Naive B cell (primary cell): ENCODE data around the gene PMEPA1. TPM values are rescaled to one million over a fixed set of nuclear protein-coding genes. Genes with fewer than 3 reads are reported as not detected.

Source experiments
- ATAC-seq, 2 donors: fragments of 150-1000 bp; cut with Tn5 transposase; 2 replicates each; pipeline ENCODE4 v1.10.0; 2021; ENCODE audit warnings: low read depth in 2 of 2, mild to moderate bottlenecking in 2 of 2, moderate library complexity in 2 of 2
- DNase-seq: peaks from one replicate; pipeline ENCODE4 v3.0.0; 2022
- H3K27ac Mint-ChIP-seq, 6 donors: one replicate each; pipeline ENCODE4 v1.8.0; 2020 to 2022; ENCODE audit warnings: mild to moderate bottlenecking in 6 of 6, mixed read lengths in 6 of 6, moderate library complexity in 5 of 6, inconsistent platforms in 2 of 6
- H3K27me3 Mint-ChIP-seq, 3 donors: one replicate each; pipeline ENCODE4 v1.8.0; 2021 to 2022; ENCODE audit warnings: mixed read lengths in 3 of 3, mild to moderate bottlenecking in 1 of 3
- H3K36me3 Mint-ChIP-seq, 2 donors: one replicate each; pipeline ENCODE4 v1.8.0; 2020 to 2022; ENCODE audit warnings: mixed read lengths in 2 of 2, inconsistent platforms in 1 of 2, mild to moderate bottlenecking in 1 of 2
- H3K4me1 Mint-ChIP-seq, 3 donors: one replicate each; pipeline ENCODE4 v1.8.0; 2020 to 2022; ENCODE audit warnings: mixed read lengths in 3 of 3, inconsistent platforms in 1 of 3, mild to moderate bottlenecking in 1 of 3, moderate library complexity in 1 of 3
- H3K4me3 Mint-ChIP-seq, 8 donors: one replicate each; pipeline ENCODE4 v1.8.0; 2020 to 2022; ENCODE audit warnings: mild to moderate bottlenecking in 8 of 8, mixed read lengths in 8 of 8, moderate library complexity in 8 of 8, inconsistent platforms in 2 of 8
- H3K9me3 Mint-ChIP-seq, 7 donors: one replicate each; pipeline ENCODE4 v1.8.0; 2020 to 2022; ENCODE audit warnings: mixed read lengths in 7 of 7, mild to moderate bottlenecking in 5 of 7, inconsistent platforms in 2 of 7, moderate library complexity in 1 of 7
- polyA plus RNA-seq, 6 donors: library from polyadenylated mRNA; unstranded; fragments of 300-500 nt; fragmentation: Illumina TruSeq; gene quantifications; one replicate each; pipeline ENCODE4 v1.2.3, GENCODE V29; 2021; ENCODE audit warnings: low read depth in 6 of 6

The PMEPA1 gene
- polyA plus RNA-seq, 6 donors from 2014 or later, result 7.6 to 18.7 (median 12.5) TPM

- Mint-ChIP-seq H3K27ac (peak overlapping the region; percentile 94 to 99 (median 99)), H3K27me3 (no peaks in the 10 kb centered on the region), H3K9me3 (no peaks in the 10 kb centered on the region), H3K4me1 (peaks cover 89 to 100% (median 100%) of the 10 kb centered on the region in 3 donors), H3K36me3 (no peaks in the 10 kb centered on the region), H3K4me3 (peak overlapping the region; percentile 78 to 97 (median 91))
- DNase-seq, result peak; percentile 89
- ATAC-seq, result peak; percentile 77 to 81
Observed at GRCh38 chr20:57703013-57703412, 6.8 kb downstream of the PMEPA1 start.

- H3K36me3 Mint-ChIP-seq, result no peaks in the 10 kb centered on the region
- H3K4me3 Mint-ChIP-seq, result peak overlapping the region; percentile 78 to 97 (median 91)
- DNase-seq (no peak), ATAC-seq (no peak)
- H3K27ac Mint-ChIP-seq, result peak overlapping the region; percentile 94 to 99 (median 99)
- no peaks in the 10 kb centered on the region for H3K27me3 Mint-ChIP-seq
- H3K4me1 Mint-ChIP-seq, result peaks cover 89 to 100% (median 100%) of the 10 kb centered on the region in 3 donors
- H3K9me3 Mint-ChIP-seq, result no peaks in the 10 kb centered on the region
Observed at GRCh38 chr20:57702521-57702920, 7.3 kb downstream of the PMEPA1 start.

GRCh38 chr20:57702091-57702490 lies 7.7 kb downstream of the PMEPA1 start:
- no peaks in the 10 kb centered on the region for H3K9me3 Mint-ChIP-seq
- no peaks in the 10 kb centered on the region for H3K27me3 Mint-ChIP-seq
- peak overlapping the region; percentile 76 to 99 (median 99) for H3K27ac Mint-ChIP-seq
- no peak for ATAC-seq
- H3K36me3 Mint-ChIP-seq, result no peaks in the 10 kb centered on the region
- H3K4me3 Mint-ChIP-seq, result peak overlapping the region in 7 of 8 donors; percentile 78 to 97 (median 91)
- no peak for DNase-seq
- peaks cover 89 to 100% (median 100%) of the 10 kb centered on the region in 3 donors for H3K4me1 Mint-ChIP-seq

- H3K4me3 Mint-ChIP-seq, result peak overlapping the region; percentile 70 to 97 (median 85)
Observed at GRCh38 chr20:57701651-57702050, 8.2 kb downstream of the PMEPA1 start.

GRCh38 chr20:57701090-57701489 lies 8.7 kb downstream of the PMEPA1 start:
- Mint-ChIP-seq H3K4me1 (peaks cover 88 to 100% (median 100%) of the 10 kb centered on the region in 3 donors), H3K4me3 (peak overlapping the region; percentile 45 to 97 (median 82)), H3K27me3 (no peaks in the 10 kb centered on the region), H3K27ac (peak overlapping the region in 4 of 6 donors; percentile 81 to 99 (median 93)), H3K9me3 (no peaks in the 10 kb centered on the region), H3K36me3 (no peaks in the 10 kb centered on the region)
- DNase-seq, result no peak
- no peak for ATAC-seq

More at GRCh38 chr20:57701651-57702050, 8.2 kb downstream of the PMEPA1 start:
- H3K27me3 Mint-ChIP-seq, result no peaks in the 10 kb centered on the region
- H3K27ac Mint-ChIP-seq, result peak overlapping the region; percentile 76 to 99 (median 97)
- ATAC-seq (no peak), DNase-seq (no peak)
- no peaks in the 10 kb centered on the region for H3K36me3 Mint-ChIP-seq
- peaks cover 89 to 100% (median 100%) of the 10 kb centered on the region in 3 donors for H3K4me1 Mint-ChIP-seq
- no peaks in the 10 kb centered on the region for H3K9me3 Mint-ChIP-seq

- peak; percentile 48 to 52 for ATAC-seq
- peak; percentile 72 for DNase-seq
- H3K4me3 Mint-ChIP-seq, result peak overlapping the region; percentile 78 to 97 (median 85)
- H3K9me3 Mint-ChIP-seq, result no peaks in the 10 kb centered on the region
- no peaks in the 10 kb centered on the region for H3K27me3 Mint-ChIP-seq
- H3K27ac Mint-ChIP-seq, result peak overlapping the region; percentile 90 to 99 (median 96)
- H3K36me3 Mint-ChIP-seq, result no peaks in the 10 kb centered on the region
- peaks cover 79 to 100% (median 99%) of the 10 kb centered on the region in 3 donors for H3K4me1 Mint-ChIP-seq
Observed at GRCh38 chr20:57699395-57699794, 10.4 kb downstream of the PMEPA1 start.

- Mint-ChIP-seq H3K27me3 (no peaks in the 10 kb centered on the region), H3K4me1 (peaks cover 80 to 100% (median 99%) of the 10 kb centered on the region in 3 donors), H3K9me3 (no peaks in the 10 kb centered on the region), H3K4me3 (peak overlapping the region; percentile 78 to 97 (median 85)), H3K27ac (peak overlapping the region; percentile 90 to 99 (median 96)), H3K36me3 (no peaks in the 10 kb centered on the region)
- ATAC-seq (peak; percentile 2 to 7), DNase-seq (no peak)
Observed at GRCh38 chr20:57698867-57699275, 10.9 kb downstream of the PMEPA1 start.

- Mint-ChIP-seq H3K4me3 (peak overlapping the region; percentile 78 to 97 (median 85)), H3K27ac (peak overlapping the region; percentile 24 to 99 (median 96)), H3K36me3 (no peaks in the 10 kb centered on the region), H3K27me3 (no peaks in the 10 kb centered on the region), H3K9me3 (no peaks in the 10 kb centered on the region), H3K4me1 (peaks cover 82 to 100% (median 99%) of the 10 kb centered on the region in 3 donors)
- DNase-seq, result no peak
- ATAC-seq, result no peak
Observed at GRCh38 chr20:57698116-57698866, 11.5 kb downstream of the PMEPA1 start.

- Mint-ChIP-seq H3K4me3 (peak overlapping the region in 4 of 8 donors; percentile 10 to 97 (median 16)), H3K36me3 (no peaks in the 10 kb centered on the region), H3K27me3 (no peaks in the 10 kb centered on the region), H3K4me1 (peaks cover 81 to 100% (median 99%) of the 10 kb centered on the region in 3 donors), H3K27ac (peak overlapping the region; percentile 0 to 99 (median 79)), H3K9me3 (no peaks in the 10 kb centered on the region)
- ATAC-seq (no peak), DNase-seq (no peak)
Observed at GRCh38 chr20:57697543-57697942, 12.3 kb downstream of the PMEPA1 start.

GRCh38 chr20:57696401-57696961 lies 13.3 kb downstream of the PMEPA1 start:
- no peak for ATAC-seq

GRCh38 chr20:57695940-57696339 lies 13.9 kb downstream of the PMEPA1 start:
- Mint-ChIP-seq H3K4me3 (peak overlapping the region in 3 of 8 donors; percentile 25 to 97 (median 44)), H3K4me1 (peaks cover 76 to 100% (median 99%) of the 10 kb centered on the region in 3 donors), H3K27me3 (no peaks in the 10 kb centered on the region), H3K27ac (peak overlapping the region in 3 of 6 donors; percentile 26 to 99 (median 82)), H3K9me3 (no peaks in the 10 kb centered on the region), H3K36me3 (no peaks in the 10 kb centered on the region)
- no peak for ATAC-seq
- DNase-seq, result no peak

More at GRCh38 chr20:57696401-57696961, 13.3 kb downstream of the PMEPA1 start:
- no peaks in the 10 kb centered on the region for H3K9me3 Mint-ChIP-seq
- no peaks in the 10 kb centered on the region for H3K27me3 Mint-ChIP-seq
- H3K4me3 Mint-ChIP-seq, result peak overlapping the region in 5 of 8 donors; percentile 36 to 97 (median 50)
- peaks cover 80 to 100% (median 99%) of the 10 kb centered on the region in 3 donors for H3K4me1 Mint-ChIP-seq
- peak overlapping the region in 5 of 6 donors; percentile 54 to 99 (median 63) for H3K27ac Mint-ChIP-seq
- DNase-seq, result no peak
- H3K36me3 Mint-ChIP-seq, result no peaks in the 10 kb centered on the region

GRCh38 chr20:57695012-57695411 lies 14.8 kb downstream of the PMEPA1 start:
- ATAC-seq, result no peak
- DNase-seq, result no peak
- peak overlapping the region in 3 of 8 donors; percentile 24 to 71 (median 27) for H3K4me3 Mint-ChIP-seq
- H3K9me3 Mint-ChIP-seq, result no peaks in the 10 kb centered on the region
- H3K27me3 Mint-ChIP-seq, result no peaks in the 10 kb centered on the region
- peaks cover 73 to 97% (median 94%) of the 10 kb centered on the region in 3 donors for H3K4me1 Mint-ChIP-seq
- H3K27ac Mint-ChIP-seq, result peak overlapping the region in 4 of 6 donors; percentile 85 to 99 (median 87)
- H3K36me3 Mint-ChIP-seq, result no peaks in the 10 kb centered on the region

- peak overlapping the region in 4 of 8 donors; percentile 6 to 77 (median 17) for H3K4me3 Mint-ChIP-seq
- peak overlapping the region in 2 of 6 donors; percentile 85 to 87 for H3K27ac Mint-ChIP-seq
- no peaks in the 10 kb centered on the region for H3K9me3 Mint-ChIP-seq
- ATAC-seq (no peak), DNase-seq (no peak)
- no peaks in the 10 kb centered on the region for H3K27me3 Mint-ChIP-seq
- H3K36me3 Mint-ChIP-seq, result no peaks in the 10 kb centered on the region
- peaks cover 69 to 96% (median 92%) of the 10 kb centered on the region in 3 donors for H3K4me1 Mint-ChIP-seq
Observed at GRCh38 chr20:57694481-57694880, 15.3 kb downstream of the PMEPA1 start.
